NB4 (cell line): ENCODE data around the gene WLS.
"Not testable (repeated sequence)": the region's sequence is repeated elsewhere in the genome, so short reads cannot be mapped to it uniquely, and the experiment has no call there.

Experiments
- DNase-seq: peaks from one replicate; pipeline ENCODE4 v3.0.0; 2010; ENCODE audit warnings: low read depth
- H3K4me3 ChIP-seq: one replicate; pipeline ENCODE4 v1.5.1; 2011; ENCODE audit warnings: mild to moderate bottlenecking, low read depth, low read length, moderate library complexity
- CTCF ChIP-seq: IDR thresholded peaks from one replicate; pipeline ENCODE4 v1.5.1; 2012; ENCODE audit warnings: low read depth, low read length
- MAX ChIP-seq: IDR thresholded peaks from 2 replicates; pipeline ENCODE4 v1.6.1; 2011; ENCODE audit warnings: low read depth, low read length
- MYC ChIP-seq: IDR thresholded peaks from 2 replicates; pipeline ENCODE4 v1.6.1; 2011; ENCODE audit warnings: low read depth, low read length
- POLR2A ChIP-seq: IDR thresholded peaks from 2 replicates; pipeline ENCODE4 v1.6.1; 2011; ENCODE audit warnings: mild to moderate bottlenecking; ENCODE audit not compliant: insufficient read length; ENCODE audit errors: extremely low read depth

Gene WLS

GRCh38 chr1:68273530-68273929, 41.2 kb upstream of the WLS start:
- no peak overlapping the region for H3K4me3 ChIP-seq
- DNase-seq: no peak
- TF ChIP-seq POLR2A: no peak
- no peak for TF ChIP-seq MYC
- no peak for TF ChIP-seq CTCF
- TF ChIP-seq MAX: no peak

GRCh38 chr1:68271596-68271995, 39.3 kb upstream of the WLS start:
- no peak for DNase-seq
- no peak overlapping the region for H3K4me3 ChIP-seq
- no peak for TF ChIP-seq MAX
- no peak for TF ChIP-seq MYC

- TF ChIP-seq MAX (no peak), MYC (no peak), POLR2A (no peak), CTCF (no peak)
- H3K4me3 ChIP-seq: no peak overlapping the region
- no peak for DNase-seq
Measured at GRCh38 chr1:68270951-68271350, 38.6 kb upstream of the WLS start.

GRCh38 chr1:68269637-68270430, 37.5 kb upstream of the WLS start:
- H3K4me3 ChIP-seq: no peak overlapping the region
- TF ChIP-seq CTCF: no peak
- no peak for TF ChIP-seq POLR2A
- no peak for TF ChIP-seq MYC
- TF ChIP-seq MAX: no peak
- no peak for DNase-seq

- no peak for DNase-seq
- TF ChIP-seq CTCF (no peak), MAX (no peak), POLR2A (no peak), MYC (no peak)
- H3K4me3 ChIP-seq: no peak overlapping the region
Measured at GRCh38 chr1:68268896-68269483, 36.7 kb upstream of the WLS start.

GRCh38 chr1:68256824-68257223, 24.5 kb upstream of the WLS start:
- not testable (repeated sequence) for DNase-seq, H3K4me3 ChIP-seq

- no peak for DNase-seq
- no peak overlapping the region for H3K4me3 ChIP-seq
- no peak for TF ChIP-seq POLR2A
- no peak for TF ChIP-seq CTCF
- TF ChIP-seq MYC: no peak
- TF ChIP-seq MAX: no peak
Measured at GRCh38 chr1:68255301-68255700, 23.0 kb upstream of the WLS start.
